Activated T-helper 2 cell treated with anti-CD3 and anti-CD28 coated beads, Interferon-gamma antibody, Interleukin-2, Interleukin-4, amounts not matched to agents 10 μg/mL and 5 μg/mL and 100 μg/mL, durations not matched to agents 14 hours and 24 hours and 36 hours (primary cell): Measurements from ENCODE around the gene IFNA5. TPM values are rescaled to one million over a fixed set of nuclear protein-coding genes. Genes with fewer than 3 reads are reported as not detected.

ENCODE experiments used
- DNase-seq: peaks from one replicate; pipeline ENCODE4 v3.0.0; 2021; ENCODE audit warnings: low spot score
- H3K27ac Mint-ChIP-seq: one replicate; pipeline ENCODE4 v1.8.0; 2021; ENCODE audit warnings: mixed read lengths
- H3K27me3 Mint-ChIP-seq: one replicate; pipeline ENCODE4 v1.8.0; 2021; ENCODE audit warnings: low read depth, mixed read lengths
- H3K36me3 Mint-ChIP-seq: one replicate; pipeline ENCODE4 v1.8.0; 2021; ENCODE audit warnings: low read depth, mixed read lengths
- H3K4me1 Mint-ChIP-seq: one replicate; pipeline ENCODE4 v1.8.0; 2021; ENCODE audit warnings: low read depth, mixed read lengths
- H3K4me3 Mint-ChIP-seq: one replicate; pipeline ENCODE4 v1.8.0; 2021; ENCODE audit warnings: low read depth, mild to moderate bottlenecking, moderate library complexity, mixed read lengths
- H3K9me3 Mint-ChIP-seq: one replicate; pipeline ENCODE4 v1.8.0; 2021; ENCODE audit warnings: mixed read lengths
- intact Hi-C: fragments of 100-400 bp; cut with micrococcal nuclease; formaldehyde crosslinking; loops from one replicate; pipeline ENCODE4 v1.15.1; 2023
- total RNA-seq: library from RNA; stranded (reverse); gene quantifications from 2 replicates; pipeline ENCODE4 v1.2.3, GENCODE V29; 2022

IFNA5 gene
- total RNA-seq, 1 donor from 2014 or later, result not detected

DNA sequence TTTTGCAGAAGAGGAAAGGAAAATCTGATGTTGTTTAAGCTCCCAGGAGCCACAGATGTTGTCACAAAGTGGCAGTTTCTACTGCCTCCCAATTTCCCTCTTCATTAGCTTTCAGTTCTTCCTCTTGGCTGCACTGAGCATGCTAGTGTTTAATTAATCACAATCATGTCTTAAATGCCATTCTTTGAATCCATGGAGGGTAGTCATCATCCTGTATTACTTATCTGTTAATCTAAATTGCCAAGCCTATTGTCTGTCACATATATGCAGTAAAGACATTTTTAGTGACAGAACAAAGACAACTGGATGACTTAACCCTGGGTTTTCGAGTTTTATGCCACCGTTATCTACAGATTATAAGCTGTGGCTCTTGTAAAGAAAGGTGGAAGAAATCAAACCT lies 15.4 kb upstream of the IFNA5 start:
- no peaks in the 10 kb centered on the region for H3K9me3 Mint-ChIP-seq
- DNase-seq, result no peak
- no peak overlapping the region for H3K27ac Mint-ChIP-seq
- H3K36me3 Mint-ChIP-seq, result peaks cover 36% of the 10 kb centered on the region
- intact Hi-C loops, result loop anchor here (10.0 kb wide), 2 partner anchors 114 to 394 kb away; no protein-coding TSS in a partner anchor
- peaks cover 8% of the 10 kb centered on the region for H3K27me3 Mint-ChIP-seq
- peaks cover 4% of the 10 kb centered on the region for H3K4me1 Mint-ChIP-seq
- no peak overlapping the region for H3K4me3 Mint-ChIP-seq

DNA sequence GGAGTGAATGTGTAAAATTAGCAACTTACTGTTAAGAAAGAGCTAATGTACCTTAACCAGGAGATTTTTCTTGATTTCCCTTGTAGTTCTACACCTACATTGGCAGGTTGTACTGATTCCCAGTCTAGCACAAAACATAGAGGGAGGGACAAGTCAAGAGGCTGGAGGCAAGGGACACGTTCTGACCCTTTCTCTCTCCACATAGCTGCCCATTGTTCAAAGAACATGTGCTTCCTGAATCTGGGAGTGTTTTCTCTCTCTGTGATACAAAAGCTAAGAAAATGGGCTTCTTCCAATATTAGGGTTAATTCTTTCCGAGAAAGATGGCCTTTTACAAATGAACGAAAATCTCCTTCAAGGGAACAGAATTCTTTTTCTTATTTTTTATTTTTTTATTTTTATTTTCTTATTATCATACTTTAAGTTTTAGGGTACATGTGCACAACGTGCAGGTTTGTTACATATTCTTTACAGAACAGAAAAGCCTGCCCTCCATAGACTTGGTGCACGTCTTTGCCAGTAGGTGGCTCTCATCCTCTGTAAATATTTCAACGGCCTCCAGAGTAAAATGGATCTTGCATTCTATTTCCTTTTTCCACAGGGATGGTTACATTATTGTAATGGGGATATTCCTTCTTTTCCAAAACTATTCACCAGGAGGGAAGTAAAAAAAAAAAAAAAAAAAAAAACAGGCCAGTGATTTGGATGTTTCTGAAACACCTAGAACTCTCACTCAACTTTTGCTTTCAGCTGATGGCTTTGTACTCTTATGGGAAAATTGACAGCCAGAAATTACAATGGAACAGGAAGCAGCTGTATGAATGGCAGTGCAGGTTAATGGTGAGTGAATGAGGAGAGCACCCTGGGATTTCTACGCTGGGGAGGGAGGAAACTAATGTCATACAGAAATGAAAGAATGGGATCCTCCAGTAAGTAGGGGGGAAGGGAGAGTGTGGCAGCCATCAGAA lies 13.1 kb upstream of the IFNA5 start:
- Mint-ChIP-seq H3K4me3 (no peak overlapping the region), H3K27me3 (peaks cover 11% of the 10 kb centered on the region), H3K36me3 (peaks cover 17% of the 10 kb centered on the region), H3K9me3 (no peaks in the 10 kb centered on the region), H3K4me1 (peaks cover 4% of the 10 kb centered on the region), H3K27ac (no peak overlapping the region)
- no peak for DNase-seq
- intact Hi-C loops, result loop anchor here (1.0 to 10.0 kb wide), 3 partner anchors 103 to 471 kb away; partner anchors contain the start of gene IFNA16

DNA sequence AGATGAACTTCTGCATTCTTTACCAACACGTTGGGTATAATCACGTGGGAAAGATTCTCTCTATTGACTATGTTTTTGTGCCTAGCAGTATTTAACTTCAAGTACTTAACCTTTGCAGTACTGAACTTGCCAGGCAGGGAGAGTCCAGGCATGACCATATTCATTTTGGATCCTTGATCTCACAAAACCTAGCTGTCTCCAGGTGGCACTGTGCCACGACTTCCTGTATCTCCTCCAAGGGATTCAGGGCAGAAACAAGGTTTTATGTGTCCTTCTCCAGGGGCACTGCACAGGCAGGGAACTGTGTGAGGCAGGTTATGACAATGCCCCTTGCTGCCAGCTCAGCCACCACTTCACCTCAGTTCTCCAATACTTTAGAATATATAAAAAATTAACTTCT lies 11.7 kb upstream of the IFNA5 start:
- Mint-ChIP-seq H3K27me3 (peaks cover 13% of the 10 kb centered on the region), H3K4me1 (peaks cover 2% of the 10 kb centered on the region), H3K27ac (no peak overlapping the region), H3K9me3 (no peaks in the 10 kb centered on the region), H3K4me3 (no peak overlapping the region), H3K36me3 (peaks cover 7% of the 10 kb centered on the region)
- intact Hi-C loops, result loop anchor here (10.0 kb wide), 1 partner anchor 102 kb away; the partner anchor contains the start of gene IFNA16
- no peak for DNase-seq

DNA sequence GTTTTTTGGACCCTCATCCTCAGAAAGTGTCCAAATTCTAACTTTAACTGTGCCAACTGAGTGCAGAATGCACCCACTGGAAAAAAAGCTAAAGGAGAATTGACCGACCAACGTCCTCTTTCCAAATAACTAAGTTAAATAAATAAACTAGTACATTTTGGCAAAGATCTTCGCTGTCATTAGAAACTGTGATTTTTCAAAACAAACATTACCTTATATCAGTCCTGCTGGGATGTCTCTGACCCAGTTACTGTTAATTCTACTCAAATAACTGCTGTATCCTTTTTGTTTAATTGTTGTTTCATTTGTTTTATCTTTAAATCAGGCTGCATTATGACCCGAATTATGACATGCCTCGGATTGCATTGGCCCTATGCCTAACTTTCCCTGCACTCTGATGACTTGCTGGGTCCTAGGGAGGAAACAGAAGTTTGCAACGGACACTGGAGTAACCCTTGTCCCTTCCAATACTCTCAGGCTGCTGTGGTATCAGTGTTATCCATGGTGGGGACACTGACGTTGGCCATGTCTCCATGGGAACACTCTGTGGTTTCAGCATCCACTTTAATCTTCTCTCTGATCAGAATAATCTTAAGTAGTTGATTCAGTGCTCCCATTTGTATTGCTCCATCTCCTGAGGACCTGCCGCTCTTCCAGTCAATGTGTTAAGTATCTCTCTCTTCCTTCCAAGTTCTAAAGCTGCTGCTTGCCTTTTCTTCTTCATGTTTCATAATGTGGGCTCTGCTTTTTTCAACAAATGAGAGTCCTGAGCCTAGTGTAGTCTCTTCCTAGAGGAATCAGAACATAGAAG lies 11.1 kb upstream of the IFNA5 start:
- intact Hi-C loops, result loop anchor here (10.0 kb wide), 1 partner anchor 101 kb away; the partner anchor contains the start of gene IFNA16

DNA sequence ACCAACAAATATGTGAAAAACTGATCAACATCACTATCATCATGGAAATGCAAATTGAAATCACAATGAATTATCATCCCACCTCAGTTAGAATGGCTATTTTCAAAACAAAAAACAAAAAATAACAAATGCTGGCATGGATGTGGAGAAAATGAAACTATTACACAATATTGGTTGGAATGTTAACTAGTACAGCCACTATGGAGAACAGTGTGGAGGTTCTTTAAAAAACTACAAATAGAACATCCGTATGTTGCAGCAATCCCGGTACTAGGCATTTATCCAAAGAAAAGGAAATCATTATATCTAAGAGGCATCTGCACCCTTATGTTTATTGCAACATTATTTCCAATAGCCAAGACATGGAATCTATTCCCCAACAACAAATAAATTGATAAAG lies 9.0 kb upstream of the IFNA5 start:
- Mint-ChIP-seq H3K9me3 (no peaks in the 10 kb centered on the region), H3K27ac (no peak overlapping the region), H3K4me1 (peaks cover 2% of the 10 kb centered on the region), H3K4me3 (no peak overlapping the region), H3K36me3 (no peaks in the 10 kb centered on the region), H3K27me3 (peaks cover 21% of the 10 kb centered on the region)
- no peak for DNase-seq
- intact Hi-C loops, result loop anchor here (10.0 kb wide), 1 partner anchor 99 kb away; the partner anchor contains the start of gene IFNA16

More for the DNA sequence above, 11.1 kb upstream of the IFNA5 start:
- Mint-ChIP-seq H3K4me3 (no peak overlapping the region), H3K27me3 (peaks cover 15% of the 10 kb centered on the region), H3K36me3 (peaks cover 7% of the 10 kb centered on the region), H3K9me3 (no peaks in the 10 kb centered on the region), H3K27ac (no peak overlapping the region), H3K4me1 (peaks cover 2% of the 10 kb centered on the region)
- no peak for DNase-seq

DNA sequence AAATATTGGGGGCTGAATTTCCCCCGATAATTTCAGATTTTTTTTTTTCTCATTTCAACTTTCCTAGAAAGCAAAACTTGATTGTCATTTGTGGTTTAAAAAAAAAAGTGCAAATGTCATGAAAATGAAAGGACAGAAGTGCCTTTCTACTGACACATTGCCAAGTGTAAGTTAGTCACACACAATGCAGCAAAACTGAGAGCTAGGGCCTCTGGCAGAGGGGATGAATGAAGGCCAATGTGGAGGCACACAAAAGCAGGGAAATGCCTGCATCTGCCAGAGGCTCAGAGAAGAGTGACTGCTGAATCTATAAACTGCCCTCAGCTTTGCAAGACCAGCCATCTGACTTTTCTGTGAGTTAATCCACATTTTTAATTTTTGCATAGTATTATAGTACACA lies 6.8 kb upstream of the IFNA5 start:
- Mint-ChIP-seq H3K9me3 (no peaks in the 10 kb centered on the region), H3K4me3 (no peak overlapping the region), H3K27ac (no peak overlapping the region), H3K27me3 (peaks cover 35% of the 10 kb centered on the region), H3K36me3 (no peaks in the 10 kb centered on the region), H3K4me1 (no peaks in the 10 kb centered on the region)
- intact Hi-C loops, result loop anchor here (10.0 kb wide), 1 partner anchor 97 kb away; the partner anchor contains the start of gene IFNA16
- DNase-seq, result no peak

DNA sequence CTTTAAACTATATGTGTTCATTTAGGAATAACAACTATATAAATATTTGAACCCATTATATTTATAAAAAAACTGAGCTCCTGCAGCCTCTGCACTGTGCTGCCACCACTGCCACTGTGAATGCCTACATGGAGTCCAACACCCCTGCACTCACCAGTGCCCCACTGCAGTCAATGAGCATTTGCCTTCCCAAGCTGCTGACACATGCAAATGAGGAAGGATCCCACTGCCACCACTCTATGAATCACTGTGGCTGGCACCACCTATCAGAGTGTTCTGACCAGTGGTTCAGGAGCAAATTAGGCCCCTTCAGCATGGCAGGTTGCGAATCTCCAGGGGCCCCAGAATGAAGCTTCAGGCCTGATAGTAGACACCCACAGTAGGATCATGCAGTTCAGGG lies 9.1 kb downstream of the IFNA5 start:
- Mint-ChIP-seq H3K4me1 (peaks cover 5% of the 10 kb centered on the region), H3K4me3 (no peak overlapping the region), H3K9me3 (peaks cover 4% of the 10 kb centered on the region), H3K27me3 (peaks cover 33% of the 10 kb centered on the region), H3K36me3 (no peaks in the 10 kb centered on the region), H3K27ac (no peak overlapping the region)
- intact Hi-C loops, result no loop called here
- no peak for DNase-seq

DNA sequence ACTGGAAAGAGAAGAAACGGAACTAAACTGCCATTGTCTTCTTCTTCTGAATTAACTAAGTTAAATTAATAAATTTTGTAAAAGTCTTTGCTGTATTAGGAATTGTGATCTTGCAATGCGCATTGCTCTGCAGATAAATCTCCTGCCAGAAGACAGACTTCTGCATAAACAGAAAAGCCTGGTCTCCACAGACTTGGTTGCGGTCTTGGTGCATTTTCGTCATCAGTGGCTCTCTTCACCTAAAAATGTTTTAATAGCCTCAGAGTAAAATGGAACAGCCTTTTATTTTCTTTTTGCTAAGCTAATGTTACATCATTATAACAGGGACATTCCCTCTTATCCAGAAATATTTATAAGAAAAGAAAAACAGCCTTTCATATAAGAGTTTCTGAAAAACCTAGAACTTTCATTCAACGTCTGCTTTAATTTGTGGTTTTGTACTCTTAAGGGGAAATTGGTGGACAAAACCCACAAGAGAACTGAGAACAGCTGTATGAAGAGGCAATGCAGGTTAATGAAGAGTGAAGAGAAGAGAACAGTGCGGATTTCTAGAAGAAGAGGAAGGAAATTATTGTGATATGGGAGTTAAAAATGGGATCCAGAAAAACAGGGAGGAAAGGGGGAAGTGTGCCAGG lies 10.1 kb downstream of the IFNA5 start:
- Mint-ChIP-seq H3K4me3 (no peak overlapping the region), H3K36me3 (no peaks in the 10 kb centered on the region), H3K4me1 (peaks cover 5% of the 10 kb centered on the region), H3K27me3 (peaks cover 31% of the 10 kb centered on the region), H3K9me3 (peaks cover 4% of the 10 kb centered on the region), H3K27ac (no peak overlapping the region)
- intact Hi-C loops, result no loop called here
- DNase-seq, result no peak

DNA sequence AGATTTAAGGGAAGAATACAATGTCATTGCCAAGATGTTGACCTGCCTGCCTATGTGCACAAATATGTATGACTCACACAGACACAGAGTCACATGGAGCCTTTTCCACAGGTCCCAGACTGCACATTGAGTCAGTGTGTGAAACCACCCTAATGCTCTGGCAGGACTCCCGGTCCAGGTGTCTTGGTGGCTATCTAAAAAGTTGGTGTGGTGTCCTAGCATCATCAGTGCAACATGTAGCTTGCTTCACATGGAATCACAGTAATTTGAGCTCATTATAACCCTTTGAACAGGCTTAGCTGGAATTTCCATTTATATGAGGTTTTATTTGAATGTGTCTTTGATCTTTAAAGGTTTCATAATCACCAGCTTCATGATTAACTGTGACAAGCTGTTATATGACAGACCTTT lies 10.7 kb downstream of the IFNA5 start:
- Mint-ChIP-seq H3K4me3 (no peak overlapping the region), H3K4me1 (peaks cover 5% of the 10 kb centered on the region), H3K9me3 (peaks cover 4% of the 10 kb centered on the region), H3K27me3 (peaks cover 35% of the 10 kb centered on the region), H3K36me3 (no peaks in the 10 kb centered on the region), H3K27ac (no peak overlapping the region)
- no peak for DNase-seq
- intact Hi-C loops, result no loop called here

DNA sequence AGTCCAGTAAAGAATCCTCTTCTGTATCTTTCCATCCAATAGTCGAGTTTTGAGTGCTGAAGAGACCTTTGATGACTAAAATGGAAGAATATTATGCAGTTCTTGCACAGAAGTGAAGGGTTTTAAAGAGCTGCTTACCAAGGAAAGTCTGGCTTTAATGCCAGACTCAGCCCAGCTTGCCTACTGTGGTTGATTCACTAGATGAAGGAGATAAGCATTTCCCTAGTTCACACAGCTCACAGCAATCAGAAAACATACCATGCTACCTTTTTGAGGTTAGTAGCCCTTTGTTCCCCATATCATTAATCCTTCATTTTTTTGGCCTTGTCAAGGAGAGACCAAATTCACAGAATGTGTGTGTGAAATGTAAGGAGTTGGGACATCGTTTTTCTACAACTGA lies 15.3 kb downstream of the IFNA5 start:
- no peaks in the 10 kb centered on the region for H3K9me3 Mint-ChIP-seq
- intact Hi-C loops, result no loop called here
- no peaks in the 10 kb centered on the region for H3K36me3 Mint-ChIP-seq
- H3K27ac Mint-ChIP-seq, result no peak overlapping the region
- H3K27me3 Mint-ChIP-seq, result peaks cover 29% of the 10 kb centered on the region
- no peak for DNase-seq
- no peak overlapping the region for H3K4me3 Mint-ChIP-seq
- peaks cover 2% of the 10 kb centered on the region for H3K4me1 Mint-ChIP-seq

DNA sequence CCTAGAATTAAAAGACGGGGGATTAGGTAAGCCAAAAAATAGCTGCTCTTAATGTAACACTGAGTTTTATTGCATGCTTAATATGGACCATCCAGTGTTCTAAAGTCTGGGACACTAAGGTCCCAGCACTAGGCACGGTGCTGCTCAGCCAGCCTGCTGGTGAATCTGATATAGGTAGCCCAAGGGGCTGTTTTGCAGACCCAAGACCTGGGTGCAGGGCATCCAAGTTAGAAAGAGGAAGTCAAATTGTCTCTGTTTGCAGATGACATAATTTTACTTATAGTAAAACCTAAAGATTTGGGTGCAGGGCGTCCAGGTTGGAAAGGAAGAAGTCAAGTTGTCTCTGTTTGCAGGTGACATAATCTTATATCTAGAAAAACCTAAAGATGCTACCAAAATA lies 17.8 kb downstream of the IFNA5 start:
- Mint-ChIP-seq H3K27me3 (peaks cover 18% of the 10 kb centered on the region), H3K27ac (no peak overlapping the region), H3K36me3 (no peaks in the 10 kb centered on the region), H3K4me3 (no peak overlapping the region), H3K9me3 (no peaks in the 10 kb centered on the region), H3K4me1 (no peaks in the 10 kb centered on the region)
- no peak for DNase-seq
- intact Hi-C loops, result no loop called here

DNA sequence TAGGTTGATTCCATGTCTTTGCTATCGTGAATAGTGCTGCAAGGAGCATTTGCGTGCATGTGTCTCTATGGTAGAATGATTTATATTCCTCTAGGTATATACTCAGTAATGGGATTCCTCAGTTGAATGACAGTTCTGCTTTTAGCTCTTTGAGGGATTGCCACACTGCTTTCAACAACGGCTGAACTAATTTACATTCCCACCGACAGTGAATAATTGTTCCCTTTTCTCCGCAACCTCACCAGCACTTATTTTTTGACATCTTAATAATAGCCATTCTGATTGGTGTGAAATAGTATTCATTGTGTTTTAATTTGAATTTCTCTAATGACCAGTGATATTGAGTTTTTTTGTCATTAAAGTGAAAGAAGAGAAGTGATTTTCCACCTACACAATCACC lies 18.5 kb downstream of the IFNA5 start:
- H3K27me3 Mint-ChIP-seq, result peaks cover 19% of the 10 kb centered on the region
- no peak overlapping the region for H3K4me3 Mint-ChIP-seq
- no peaks in the 10 kb centered on the region for H3K4me1 Mint-ChIP-seq
- intact Hi-C loops, result no loop called here
- no peaks in the 10 kb centered on the region for H3K9me3 Mint-ChIP-seq
- no peak for DNase-seq
- no peak overlapping the region for H3K27ac Mint-ChIP-seq
- no peaks in the 10 kb centered on the region for H3K36me3 Mint-ChIP-seq
